ENCODE data around the gene TEPSIN. TPM values are rescaled to one million over a fixed set of nuclear protein-coding genes. Genes with fewer than 3 reads are reported as not detected.

The TEPSIN gene
- total and polyA plus RNA-seq, 2 donors (not counting 3 experiments of a cell fraction or from before 2014, with no cell fraction given), result 41.6 to 45.3 TPM

DNA sequence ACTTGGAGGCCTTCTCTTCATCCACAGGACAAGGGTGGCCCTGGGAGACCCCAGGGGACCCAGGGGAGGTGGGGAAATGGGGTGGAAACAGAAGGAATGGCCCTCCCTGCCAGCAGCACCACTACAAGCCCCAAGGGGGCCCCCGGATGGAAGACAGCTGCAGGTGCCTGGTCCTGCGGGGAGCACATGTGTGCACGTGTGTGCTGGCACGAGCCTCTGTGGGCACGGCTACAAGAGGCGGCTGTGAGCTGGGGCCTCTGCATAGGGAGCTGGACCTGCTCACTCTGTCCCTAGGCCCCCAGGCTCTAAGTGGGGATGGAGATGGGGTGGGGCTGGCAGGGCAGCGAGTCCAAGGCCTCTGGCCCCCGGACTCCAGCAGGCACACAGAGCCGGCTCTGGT lies 59.6 kb downstream of the TEPSIN start:
- intact Hi-C loops (cut with micrococcal nuclease), result no loop called here
- Histone ChIP-seq H3K4me3 (replicated peaks in 1 of 3; ENCODE audit: insufficient read depth in 1 of 3, low read depth in 1 of 3, low read length in 3 of 3) (no peak overlapping the region), H3K4me2 (ENCODE audit: insufficient read depth, low read length) (no peak overlapping the region), H2AFZ (ENCODE audit: low read depth, low read length) (no peak overlapping the region), H3K36me3 (ENCODE audit: control insufficient read depth in 2 of 2, extremely low read depth in 1 of 2, insufficient read depth in 2 of 2, low read length in 2 of 2) (no peaks in the 10 kb centered on the region), H3K27me3 (ENCODE audit: control insufficient read depth in 2 of 2, insufficient read depth in 2 of 2, low read length in 2 of 2) (no peaks in the 10 kb centered on the region), H4K20me1 (replicated peaks; ENCODE audit: control insufficient read depth, extremely low read depth, insufficient read depth, low read length) (no peaks in the 10 kb centered on the region), H3K4me1 (ENCODE audit: control insufficient read depth, extremely low read depth, insufficient read depth, low read length) (no peaks in the 10 kb centered on the region), H3K79me2 (ENCODE audit: control insufficient read depth, insufficient read depth, low read length) (no peaks in the 10 kb centered on the region), H3K27ac (ENCODE audit: insufficient read depth, low read depth, low read length) (no peak overlapping the region), H3K9me3 (replicated peaks; ENCODE audit: control insufficient read depth, insufficient read depth, low read length) (no peaks in the 10 kb centered on the region), H3K9ac (replicated peaks; ENCODE audit: extremely low read depth, insufficient read depth, low read length) (no peak overlapping the region), H3K9me1 (replicated peaks; ENCODE audit: control insufficient read depth, extremely low read depth, insufficient read depth, low read length) (no peaks in the 10 kb centered on the region)
- ChIA-PET POLR2A (no interaction called here), CTCF (interaction anchor here (1.0 to 1.8 kb wide), 2 partner anchors 17 to 21 kb away, joined by 3 to 8 read pairs; no protein-coding TSS in a partner anchor)
- BruUV-seq (replicated peaks), result no TSS peak
- TF ChIP-seq POLR2AphosphoS5 (IDR thresholded peaks at IDR 0.05; ENCODE audit: insufficient read depth, low read depth, low read length) (no peak), GATA2 (IDR thresholded peaks at IDR 0.05; ENCODE audit: insufficient read depth, insufficient read length, low read depth, low read length) (no peak), FOS (IDR thresholded peaks at IDR 0.05; ENCODE audit: borderline replicate concordance, insufficient read depth, low read length) (no peak), EZH2 (IDR thresholded peaks at IDR 0.05; ENCODE audit: borderline replicate concordance, low read depth, low read length, severe bottlenecking) (no peak), MYC (IDR thresholded peaks at IDR 0.05; ENCODE audit: low read depth, low read length) (no peak), MAX (IDR thresholded peaks at IDR 0.05; ENCODE audit: insufficient read depth, insufficient read length) (no peak), POLR2A (IDR thresholded peaks at IDR 0.05; ENCODE audit: low read depth, low read length) (no peak), JUN (IDR thresholded peaks at IDR 0.05; ENCODE audit: borderline replicate concordance, insufficient read depth, insufficient read length, low read depth) (no peak)
- TF ChIP-seq, protein P1, sequence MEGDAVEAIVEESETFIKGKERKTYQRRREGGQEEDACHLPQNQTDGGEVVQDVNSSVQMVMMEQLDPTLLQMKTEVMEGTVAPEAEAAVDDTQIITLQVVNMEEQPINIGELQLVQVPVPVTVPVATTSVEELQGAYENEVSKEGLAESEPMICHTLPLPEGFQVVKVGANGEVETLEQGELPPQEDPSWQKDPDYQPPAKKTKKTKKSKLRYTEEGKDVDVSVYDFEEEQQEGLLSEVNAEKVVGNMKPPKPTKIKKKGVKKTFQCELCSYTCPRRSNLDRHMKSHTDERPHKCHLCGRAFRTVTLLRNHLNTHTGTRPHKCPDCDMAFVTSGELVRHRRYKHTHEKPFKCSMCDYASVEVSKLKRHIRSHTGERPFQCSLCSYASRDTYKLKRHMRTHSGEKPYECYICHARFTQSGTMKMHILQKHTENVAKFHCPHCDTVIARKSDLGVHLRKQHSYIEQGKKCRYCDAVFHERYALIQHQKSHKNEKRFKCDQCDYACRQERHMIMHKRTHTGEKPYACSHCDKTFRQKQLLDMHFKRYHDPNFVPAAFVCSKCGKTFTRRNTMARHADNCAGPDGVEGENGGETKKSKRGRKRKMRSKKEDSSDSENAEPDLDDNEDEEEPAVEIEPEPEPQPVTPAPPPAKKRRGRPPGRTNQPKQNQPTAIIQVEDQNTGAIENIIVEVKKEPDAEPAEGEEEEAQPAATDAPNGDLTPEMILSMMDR (IDR thresholded peaks at IDR 0.05; ENCODE audit: extremely low read depth in 1 of 2, insufficient read depth in 1 of 2, low read depth in 1 of 2, low read length in 2 of 2), result no peak
- DNase-seq (ENCODE audit: low read depth, low spot score) (no peak), FAIRE-seq (no peak)
- dilution Hi-C loops (cut with MboI; ENCODE audit: extremely low pct_ligation_motif_present, low sequenced_read_pairs), result no loop called here

Other genes with a start within 250 kb of the TEPSIN start
- gene CHMP6, start 247.2 kb downstream of the TEPSIN start, total RNA-seq, result 42.5 and 42.6 TPM in 2 replicates
- 48.5 and 59.9 TPM in 2 replicates for gene CHMP6, start 247.2 kb downstream of the TEPSIN start, polyA plus RNA-seq
- gene BAIAP2, start 203.9 kb downstream of the TEPSIN start, total RNA-seq, result 18.6 and 21.4 TPM in 2 replicates
- gene BAIAP2, start 203.9 kb downstream of the TEPSIN start, polyA plus RNA-seq, result 12.3 and 14.7 TPM in 2 replicates
- gene PVALEF, start 73.5 kb downstream of the TEPSIN start, total RNA-seq, result not detected in 2 replicates
- not detected in 2 replicates for gene PVALEF, start 73.5 kb downstream of the TEPSIN start, polyA plus RNA-seq
- 1.00 and 1.5 TPM in 2 replicates for gene AATK, start 72.8 kb downstream of the TEPSIN start, total RNA-seq
- 0.69 and 0.94 TPM in 2 replicates for gene AATK, start 72.8 kb downstream of the TEPSIN start, polyA plus RNA-seq
- 17.9 and 19.7 TPM in 2 replicates for gene CEP131, start 16.1 kb downstream of the TEPSIN start, total RNA-seq
- 5.1 and 5.3 TPM in 2 replicates for gene CEP131, start 16.1 kb downstream of the TEPSIN start, polyA plus RNA-seq
- gene NDUFAF8, start 263 bp upstream of the TEPSIN start, total RNA-seq, result 61.5 and 69.9 TPM in 2 replicates
- gene NDUFAF8, start 263 bp upstream of the TEPSIN start, polyA plus RNA-seq, result 76.2 and 83.9 TPM in 2 replicates
- gene SLC38A10, start 56.3 kb upstream of the TEPSIN start, total RNA-seq, result 109 and 113 TPM in 2 replicates
- gene SLC38A10, start 56.3 kb upstream of the TEPSIN start, polyA plus RNA-seq, result 72.7 and 100 TPM in 2 replicates
- gene BAHCC1, start 156.4 kb upstream of the TEPSIN start, total RNA-seq, result 10.3 and 11.6 TPM in 2 replicates
- gene BAHCC1, start 156.4 kb upstream of the TEPSIN start, polyA plus RNA-seq, result 4.7 and 7.1 TPM in 2 replicates

All from endothelial cell of umbilical vein (primary cell).